HG03196 (cell line): ENCODE data around the gene ANO1.
"Not testable (repeated sequence)": the region's sequence is repeated elsewhere in the genome, so short reads cannot be mapped to it uniquely, and the experiment has no call there.

ENCODE experiments used
- ATAC-seq: cut with Tn5 transposase; IDR thresholded peaks from one replicate; pipeline ENCODE4 v1.9.1; 2021; ENCODE audit not compliant: unreplicated experiment

Gene ANO1

GRCh38 chr11:70204466-70204799 lies 126.3 kb downstream of the ANO1 start:
- no peak for ATAC-seq

- ATAC-seq: no peak
These were observed 127.1 kb downstream of the ANO1 start for GRCh38 chr11:70205049-70205725.

GRCh38 chr11:70205766-70206165 lies 127.6 kb downstream of the ANO1 start:
- ATAC-seq: no peak

GRCh38 chr11:70206226-70206981 lies 128.3 kb downstream of the ANO1 start:
- no peak for ATAC-seq

- ATAC-seq: no peak
These were observed 128.9 kb downstream of the ANO1 start for GRCh38 chr11:70206982-70207376.

GRCh38 chr11:70207531-70208131 lies 129.5 kb downstream of the ANO1 start:
- ATAC-seq: no peak

GRCh38 chr11:70209391-70209912 lies 131.3 kb downstream of the ANO1 start:
- ATAC-seq: no peak

GRCh38 chr11:70210051-70210501 lies 132.0 kb downstream of the ANO1 start:
- ATAC-seq: no peak

GRCh38 chr11:70210530-70210929 lies 132.4 kb downstream of the ANO1 start:
- no peak for ATAC-seq

- no peak for ATAC-seq
These were observed 134.2 kb downstream of the ANO1 start for GRCh38 chr11:70212227-70212811.

GRCh38 chr11:70217388-70217787 lies 139.3 kb downstream of the ANO1 start:
- not testable (repeated sequence) for ATAC-seq

- ATAC-seq: not testable (repeated sequence)
These were observed 140.0 kb downstream of the ANO1 start for GRCh38 chr11:70218076-70218475.

- no peak for ATAC-seq
These were observed 142.0 kb downstream of the ANO1 start for GRCh38 chr11:70220136-70220535.

- ATAC-seq: no peak
These were observed 142.8 kb downstream of the ANO1 start for GRCh38 chr11:70220920-70221319.

GRCh38 chr11:70225681-70226177 lies 147.6 kb downstream of the ANO1 start:
- no peak for ATAC-seq

GRCh38 chr11:70226183-70226582 lies 148.1 kb downstream of the ANO1 start:
- ATAC-seq: no peak

- ATAC-seq: no peak
These were observed 148.8 kb downstream of the ANO1 start for GRCh38 chr11:70226967-70227366.

- no peak for ATAC-seq
These were observed 151.6 kb downstream of the ANO1 start for GRCh38 chr11:70229737-70230136.

GRCh38 chr11:70230151-70230839 lies 152.2 kb downstream of the ANO1 start:
- no peak for ATAC-seq

GRCh38 chr11:70230840-70231710 lies 153.0 kb downstream of the ANO1 start:
- no peak for ATAC-seq
